Caco-2 (cell line): ENCODE data around the gene PIGM. TPM values are rescaled to one million over a fixed set of nuclear protein-coding genes. Genes with fewer than 3 reads are reported as not detected.

ENCODE experiments used
- BruUV-seq: library from RNA; stranded (reverse); fragments of 400-500 nt; replicated peaks from 2 replicates; lab custom pipeline; 2021; lab: Mats Ljungman, UMichigan
- CTCF ChIA-PET: fragments of 300-600 bp; sonication (Branson Sonifier 250); formaldehyde crosslinking; loops from one replicate; lab custom pipeline; 2022; ENCODE audit warnings: antibody characterized with exemption; lab: Charles Lee
- POLR2A ChIA-PET: fragments of 300-600 bp; sonication (Branson Sonifier 250); formaldehyde crosslinking; loops from one replicate; lab custom pipeline; 2022; ENCODE audit warnings: antibody characterized with exemption; lab: Charles Lee
- DNase-seq, 2 experiments: peaks; one replicate each; pipeline versions ENCODE4 v3.0.0 to v3.0.0-alpha.2; 2020 to 2022
- H3K27me3 ChIP-seq: replicated peaks from 2 replicates; pipeline ENCODE4 v1.6.0; 2011; ENCODE audit warnings: low read length; ENCODE audit not compliant: control insufficient read depth, insufficient read depth
- H3K36me3 ChIP-seq: 2 replicates; pipeline ENCODE4 v1.5.1; 2011; ENCODE audit warnings: low read length; ENCODE audit not compliant: control insufficient read depth, insufficient read depth
- H3K4me1 ChIP-seq: fragments of 250-450 bp; sonication (Bioruptor Pico); 2 replicates; pipeline ENCODE4 v1.5.1; 2020; ENCODE audit warnings: mild to moderate bottlenecking
- H3K4me3 ChIP-seq: 2 replicates; pipeline ENCODE4 v1.5.1; 2011; ENCODE audit warnings: low read depth, mild to moderate bottlenecking, control low read depth, low read length
- H3K9me3 ChIP-seq: fragments of 250-450 bp; sonication (Bioruptor Pico); 2 replicates; pipeline ENCODE4 v1.5.1; 2020; ENCODE audit warnings: mild to moderate bottlenecking, moderate library complexity
- H3K27ac Mint-ChIP-seq: one replicate; pipeline ENCODE4 v1.8.0; 2022; ENCODE audit warnings: mixed read lengths; ENCODE audit not compliant: unreplicated experiment
- H3K27me3 Mint-ChIP-seq: one replicate; pipeline ENCODE4 v1.8.0; 2022; ENCODE audit warnings: mixed read lengths; ENCODE audit not compliant: insufficient read depth, unreplicated experiment
- H3K36me3 Mint-ChIP-seq: one replicate; pipeline ENCODE4 v1.8.0; 2022; ENCODE audit warnings: mild to moderate bottlenecking, mixed read lengths; ENCODE audit not compliant: insufficient read depth, unreplicated experiment
- H3K4me1 Mint-ChIP-seq: one replicate; pipeline ENCODE4 v1.8.0; 2022; ENCODE audit warnings: low read depth, mixed read lengths; ENCODE audit not compliant: unreplicated experiment
- H3K4me3 Mint-ChIP-seq: one replicate; pipeline ENCODE4 v1.8.0; 2022; ENCODE audit warnings: mild to moderate bottlenecking, moderate library complexity, mixed read lengths; ENCODE audit not compliant: unreplicated experiment
- H3K9me3 Mint-ChIP-seq: one replicate; pipeline ENCODE4 v1.8.0; 2022; ENCODE audit warnings: mixed read lengths; ENCODE audit not compliant: unreplicated experiment
- CTCF ChIP-seq, 2 experiments: fragments of 200-600 bp in 1 of 2; IDR thresholded peaks; 1 replicate in 1 of 2; 2 replicates in 1 of 2; pipeline versions ENCODE4 v1.5.1 to v1.8.0; 2011 to 2022; ENCODE audit warnings: antibody characterized with exemption in 1 of 2, control low read depth in 1 of 2, inconsistent platforms in 1 of 2, low read depth in 1 of 2, low read length in 1 of 2, mild to moderate bottlenecking in 1 of 2, moderate library complexity in 1 of 2; ENCODE audit not compliant: insufficient read depth in 1 of 2, severe bottlenecking in 1 of 2, unreplicated experiment in 1 of 2
- intact Hi-C: fragments of 100-400 bp; cut with micrococcal nuclease; formaldehyde crosslinking; loops from one replicate; pipeline ENCODE4 v1.10.0; 2022; ENCODE audit not compliant: unreplicated experiment
- total RNA-seq: library from RNA; stranded (reverse); gene quantifications from 2 replicates; pipeline ENCODE4 v1.2.3, GENCODE V29; 2022

Gene PIGM
- total RNA-seq, 1 experiment from 2014 or later, result 5.5 TPM

GRCh38 chr1:160056648-160057169 is 24.9 kb upstream of the PIGM start:
- no peaks in the 10 kb centered on the region for H3K4me1 Mint-ChIP-seq
- Histone ChIP-seq H3K36me3 (no peaks in the 10 kb centered on the region), H3K4me3 (no peak overlapping the region), H3K27me3 (no peaks in the 10 kb centered on the region), H3K9me3 (no peaks in the 10 kb centered on the region), H3K4me1 (peaks cover 9% of the 10 kb centered on the region)
- no peak overlapping the region for H3K27ac Mint-ChIP-seq
- no peaks in the 10 kb centered on the region for H3K36me3 Mint-ChIP-seq
- no peak overlapping the region for H3K4me3 Mint-ChIP-seq
- ChIA-PET POLR2A (no interaction called here), CTCF (no interaction called here)
- no peak for DNase-seq
- TF ChIP-seq CTCF (IDR thresholded peaks at IDR 0.05; ENCODE audit: insufficient read depth in 1 of 2, low read depth in 1 of 2, low read length in 1 of 2, severe bottlenecking in 1 of 2, unreplicated experiment in 1 of 2), result no peak
- peaks cover 15% of the 10 kb centered on the region for H3K27me3 Mint-ChIP-seq
- intact Hi-C loops, result no loop called here
- no peaks in the 10 kb centered on the region for H3K9me3 Mint-ChIP-seq
- no TSS peak for BruUV-seq

GRCh38 chr1:160053548-160054365 is 22.0 kb upstream of the PIGM start:
- no peak overlapping the region for H3K4me3 Mint-ChIP-seq
- Histone ChIP-seq H3K4me1 (0 out of 2 replicates have a peak, but pooled peaks cover 4% of the 10 kb centered on the region), H3K27me3 (no peaks in the 10 kb centered on the region), H3K4me3 (no peak overlapping the region), H3K9me3 (no peaks in the 10 kb centered on the region), H3K36me3 (no peaks in the 10 kb centered on the region)
- no peak for TF ChIP-seq CTCF (IDR thresholded peaks at IDR 0.05; ENCODE audit: insufficient read depth in 1 of 2, low read depth in 1 of 2, low read length in 1 of 2, severe bottlenecking in 1 of 2, unreplicated experiment in 1 of 2)
- CTCF ChIA-PET, result interaction anchor here (0.9 kb wide), 1 partner anchor 9 kb away, joined by 3 read pairs; no protein-coding TSS in a partner anchor
- no peaks in the 10 kb centered on the region for H3K36me3 Mint-ChIP-seq
- no peaks in the 10 kb centered on the region for H3K4me1 Mint-ChIP-seq
- no peaks in the 10 kb centered on the region for H3K9me3 Mint-ChIP-seq
- peaks cover 23% of the 10 kb centered on the region for H3K27me3 Mint-ChIP-seq
- POLR2A ChIA-PET, result interaction anchor here (0.6 kb wide), 1 partner anchor 62 kb away, joined by 3 read pairs; no protein-coding TSS in a partner anchor
- intact Hi-C loops, result no loop called here
- BruUV-seq, result no TSS peak
- no peak overlapping the region for H3K27ac Mint-ChIP-seq
- no peak for DNase-seq

GRCh38 chr1:160052936-160053335 is 21.1 kb upstream of the PIGM start:
- Mint-ChIP-seq H3K27me3 (peaks cover 25% of the 10 kb centered on the region), H3K4me1 (no peaks in the 10 kb centered on the region), H3K36me3 (no peaks in the 10 kb centered on the region), H3K4me3 (no peak overlapping the region), H3K9me3 (no peaks in the 10 kb centered on the region), H3K27ac (no peak overlapping the region)
- POLR2A ChIA-PET, result no interaction called here
- no peak for DNase-seq
- no peaks in the 10 kb centered on the region for H3K36me3 ChIP-seq
- CTCF ChIA-PET, result interaction anchor here (0.9 to 1.3 kb wide), 2 partner anchors 8 to 26 kb away, joined by 3 read pairs; no protein-coding TSS in a partner anchor
- BruUV-seq, result no TSS peak
- intact Hi-C loops, result no loop called here
- 0 out of 2 replicates have a peak, but pooled peaks cover 4% of the 10 kb centered on the region for H3K4me1 ChIP-seq
- H3K4me3 ChIP-seq, result no peak overlapping the region
- TF ChIP-seq CTCF (IDR thresholded peaks at IDR 0.05; ENCODE audit: insufficient read depth in 1 of 2, low read depth in 1 of 2, low read length in 1 of 2, severe bottlenecking in 1 of 2, unreplicated experiment in 1 of 2), result no peak
- H3K9me3 ChIP-seq, result no peaks in the 10 kb centered on the region
- no peaks in the 10 kb centered on the region for H3K27me3 ChIP-seq
